ENCODE results near the gene UBE2E1. TPM values are rescaled to one million over a fixed set of nuclear protein-coding genes. Genes with fewer than 3 reads are reported as not detected.
"Not testable (repeated sequence)": the region's sequence is repeated elsewhere in the genome, so short reads cannot be mapped to it uniquely, and the experiment has no call there.

The UBE2E1 gene
- total RNA-seq, 1 donor from 2014 or later, result 124 TPM

- TF ChIP-seq POLR2A (IDR thresholded peaks at IDR 0.05), result no peak
- TF ChIP-seq CTCF (IDR thresholded peaks at IDR 0.05), result no peak
- no peak for TF ChIP-seq POLR2AphosphoS5 (IDR thresholded peaks at IDR 0.05; ENCODE audit: insufficient read depth in 1 of 2, low read depth in 1 of 2)
- intact Hi-C loops (cut with DNase I), result no loop called here
Observed at GRCh38 chr3:23865595-23866396, 60.0 kb downstream of the UBE2E1 start.

GRCh38 chr3:23867400-23867799 is 61.6 kb downstream of the UBE2E1 start:
- H3K4me3 ChIP-seq, result no peak overlapping the region
- H3K4me1 ChIP-seq, result peaks cover 41% of the 10 kb centered on the region
- DNase-seq (ENCODE audit: extremely low spot score in 2 of 2), result no peak
- intact Hi-C loops (cut with DNase I), result no loop called here
- no peak for TF ChIP-seq POLR2AphosphoS5 (IDR thresholded peaks at IDR 0.05; ENCODE audit: insufficient read depth in 1 of 2, low read depth in 1 of 2)
- TF ChIP-seq POLR2A (IDR thresholded peaks at IDR 0.05), result no peak
- TF ChIP-seq CTCF (IDR thresholded peaks at IDR 0.05), result no peak
- no peaks in the 10 kb centered on the region for H3K9me3 ChIP-seq
- H3K27me3 ChIP-seq, result no peaks in the 10 kb centered on the region
- no peaks in the 10 kb centered on the region for H3K36me3 ChIP-seq
- no peak overlapping the region for H3K27ac ChIP-seq

More at GRCh38 chr3:23865595-23866396, 60.0 kb downstream of the UBE2E1 start:
- peaks cover 41% of the 10 kb centered on the region for H3K4me1 ChIP-seq
- no peak overlapping the region for H3K27ac ChIP-seq
- no peaks in the 10 kb centered on the region for H3K27me3 ChIP-seq
- no peaks in the 10 kb centered on the region for H3K9me3 ChIP-seq
- no peak overlapping the region for H3K4me3 ChIP-seq
- H3K36me3 ChIP-seq, result no peaks in the 10 kb centered on the region
- no peak for DNase-seq (ENCODE audit: extremely low spot score in 2 of 2)

GRCh38 chr3:23867838-23868237 is 62.1 kb downstream of the UBE2E1 start:
- H3K36me3 ChIP-seq, result no peaks in the 10 kb centered on the region
- TF ChIP-seq POLR2A (IDR thresholded peaks at IDR 0.05) (no peak), CTCF (IDR thresholded peaks at IDR 0.05) (no peak), POLR2AphosphoS5 (IDR thresholded peaks at IDR 0.05; ENCODE audit: insufficient read depth in 1 of 2, low read depth in 1 of 2) (no peak)
- intact Hi-C loops (cut with DNase I), result no loop called here
- H3K4me1 ChIP-seq, result peaks cover 41% of the 10 kb centered on the region
- H3K9me3 ChIP-seq, result no peaks in the 10 kb centered on the region
- no peaks in the 10 kb centered on the region for H3K27me3 ChIP-seq
- H3K4me3 ChIP-seq, result no peak overlapping the region
- no peak for DNase-seq (ENCODE audit: extremely low spot score in 2 of 2)
- H3K27ac ChIP-seq, result no peak overlapping the region

- Histone ChIP-seq H3K27ac (no peak overlapping the region), H3K4me1 (peaks cover 52% of the 10 kb centered on the region), H3K27me3 (no peaks in the 10 kb centered on the region), H3K36me3 (no peaks in the 10 kb centered on the region), H3K4me3 (no peak overlapping the region), H3K9me3 (no peaks in the 10 kb centered on the region)
- no peak for DNase-seq (ENCODE audit: extremely low spot score in 2 of 2)
- TF ChIP-seq POLR2A (IDR thresholded peaks at IDR 0.05) (no peak), POLR2AphosphoS5 (IDR thresholded peaks at IDR 0.05; ENCODE audit: insufficient read depth in 1 of 2, low read depth in 1 of 2) (no peak), CTCF (IDR thresholded peaks at IDR 0.05) (no peak)
- intact Hi-C loops (cut with DNase I), result no loop called here
Observed at GRCh38 chr3:23869977-23870662, 64.4 kb downstream of the UBE2E1 start.

- intact Hi-C loops (cut with DNase I); H3K9me3 ChIP-seq; H3K27me3 ChIP-seq; H3K27ac ChIP-seq; H3K36me3 ChIP-seq; H3K4me3 ChIP-seq; DNase-seq (ENCODE audit: extremely low spot score in 2 of 2): not testable (repeated sequence)
- H3K4me1 ChIP-seq, result peaks cover 50% of the 10 kb centered on the region
Observed at GRCh38 chr3:23870663-23871043, 64.9 kb downstream of the UBE2E1 start.

- H3K27ac ChIP-seq; H3K27me3 ChIP-seq; intact Hi-C loops (cut with DNase I); DNase-seq (ENCODE audit: extremely low spot score in 2 of 2); H3K36me3 ChIP-seq; H3K9me3 ChIP-seq; H3K4me3 ChIP-seq: not testable (repeated sequence)
- H3K4me1 ChIP-seq, result peaks cover 50% of the 10 kb centered on the region
Observed at GRCh38 chr3:23871361-23871760, 65.6 kb downstream of the UBE2E1 start.
